ENCODE measurements around the gene MCTP1. TPM values are rescaled to one million over a fixed set of nuclear protein-coding genes. Genes with fewer than 3 reads are reported as not detected.

MCTP1 gene
- total RNA-seq, 1 donor from 2014 or later: 3.7 TPM

GRCh38 chr5:95093211-95093610 lies 191.7 kb downstream of the MCTP1 start:
- Mint-ChIP-seq H3K9me3 (peaks cover 11% of the 10 kb centered on the region), H3K4me1 (no peaks in the 10 kb centered on the region), H3K36me3 (peaks cover 2% of the 10 kb centered on the region), H3K4me3 (no peak overlapping the region), H3K27ac (no peak overlapping the region), H3K27me3 (ENCODE audit: insufficient read depth, low read depth) (no peaks in the 10 kb centered on the region)
- H3K9me3 ChIP-seq (ENCODE audit: low read depth): no peaks in the 10 kb centered on the region
- TF ChIP-seq EZH2phosphoT487 (IDR thresholded peaks at IDR 0.05) (no peak), CTCF (IDR thresholded peaks at IDR 0.05) (no peak), EZH2 (IDR thresholded peaks at IDR 0.05) (no peak)
- no peaks in the 10 kb centered on the region for H3K79me2 ChIP-seq (ENCODE audit: low read depth)
- H3K36me3 ChIP-seq: no peaks in the 10 kb centered on the region
- H3K27ac ChIP-seq: no peak overlapping the region
- H3K4me3 ChIP-seq: no peak overlapping the region
- DNase-seq (ENCODE audit: low spot score): no peak
- no peak overlapping the region for H2AFZ ChIP-seq (replicated peaks)
- no peaks in the 10 kb centered on the region for H3K27me3 ChIP-seq
- no peaks in the 10 kb centered on the region for H4K20me1 ChIP-seq (ENCODE audit: low read depth)
- H3F3A ChIP-seq (ENCODE audit: low read depth): no peaks in the 10 kb centered on the region
- H3K4me2 ChIP-seq: no peak overlapping the region
- no peak overlapping the region for H3K9ac ChIP-seq
- peaks cover 9% of the 10 kb centered on the region for H3K4me1 ChIP-seq

- Mint-ChIP-seq H3K4me1 (no peaks in the 10 kb centered on the region), H3K4me3 (no peak overlapping the region), H3K27me3 (ENCODE audit: insufficient read depth, low read depth) (no peaks in the 10 kb centered on the region)
These were observed 194.1 kb downstream of the MCTP1 start for GRCh38 chr5:95090774-95091173.

GRCh38 chr5:95087816-95088317 lies 197.0 kb downstream of the MCTP1 start:
- no peaks in the 10 kb centered on the region for H3K27me3 Mint-ChIP-seq (ENCODE audit: insufficient read depth, low read depth)
- no peaks in the 10 kb centered on the region for H3K79me2 ChIP-seq (ENCODE audit: low read depth)
- H3F3A ChIP-seq (ENCODE audit: low read depth): no peaks in the 10 kb centered on the region
- no peak overlapping the region for H3K4me2 ChIP-seq
- H3K27ac Mint-ChIP-seq: no peak overlapping the region
- H3K36me3 ChIP-seq: no peaks in the 10 kb centered on the region
- no peaks in the 10 kb centered on the region for H4K20me1 ChIP-seq (ENCODE audit: low read depth)
- H3K9me3 ChIP-seq (ENCODE audit: low read depth): no peaks in the 10 kb centered on the region
- no peak for DNase-seq (ENCODE audit: low spot score)
- H3K36me3 Mint-ChIP-seq: no peaks in the 10 kb centered on the region
- no peak overlapping the region for H3K4me3 Mint-ChIP-seq
- H3K4me1 Mint-ChIP-seq: no peaks in the 10 kb centered on the region
- peaks cover 9% of the 10 kb centered on the region for H3K9me3 Mint-ChIP-seq
- no peaks in the 10 kb centered on the region for H3K4me1 ChIP-seq
- no peak for TF ChIP-seq EZH2phosphoT487 (IDR thresholded peaks at IDR 0.05)
- H3K9ac ChIP-seq: no peak overlapping the region
- no peak overlapping the region for H3K27ac ChIP-seq
- H2AFZ ChIP-seq (replicated peaks): no peak overlapping the region
- H3K4me3 ChIP-seq: no peak overlapping the region
- H3K27me3 ChIP-seq: no peaks in the 10 kb centered on the region

More at GRCh38 chr5:95090774-95091173, 194.1 kb downstream of the MCTP1 start:
- no peaks in the 10 kb centered on the region for H3K9me3 ChIP-seq (ENCODE audit: low read depth)
- no peak overlapping the region for H3K27ac ChIP-seq
- no peaks in the 10 kb centered on the region for H3K79me2 ChIP-seq (ENCODE audit: low read depth)
- Mint-ChIP-seq H3K9me3 (peaks cover 9% of the 10 kb centered on the region), H3K36me3 (peaks cover 2% of the 10 kb centered on the region), H3K27ac (no peak overlapping the region)
- no peak overlapping the region for H3K4me2 ChIP-seq
- H3K9ac ChIP-seq: no peak overlapping the region
- H3K36me3 ChIP-seq: no peaks in the 10 kb centered on the region
- H3K4me3 ChIP-seq: no peak overlapping the region
- TF ChIP-seq EZH2phosphoT487 (IDR thresholded peaks at IDR 0.05) (no peak), EZH2 (IDR thresholded peaks at IDR 0.05) (no peak), CTCF (IDR thresholded peaks at IDR 0.05) (no peak)
- H3F3A ChIP-seq (ENCODE audit: low read depth): no peaks in the 10 kb centered on the region
- H4K20me1 ChIP-seq (ENCODE audit: low read depth): no peaks in the 10 kb centered on the region
- H3K27me3 ChIP-seq: no peaks in the 10 kb centered on the region
- H2AFZ ChIP-seq (replicated peaks): no peak overlapping the region
- peaks cover 9% of the 10 kb centered on the region for H3K4me1 ChIP-seq
- no peak for DNase-seq (ENCODE audit: low spot score)

- Histone ChIP-seq H3F3A (ENCODE audit: low read depth) (no peaks in the 10 kb centered on the region), H3K36me3 (no peaks in the 10 kb centered on the region), H3K4me3 (no peak overlapping the region), H3K4me2 (no peak overlapping the region), H3K9me3 (ENCODE audit: low read depth) (no peaks in the 10 kb centered on the region), H3K79me2 (ENCODE audit: low read depth) (no peaks in the 10 kb centered on the region), H4K20me1 (ENCODE audit: low read depth) (no peaks in the 10 kb centered on the region), H3K9ac (no peak overlapping the region), H3K27me3 (no peaks in the 10 kb centered on the region), H3K27ac (no peak overlapping the region), H2AFZ (replicated peaks) (no peak overlapping the region), H3K4me1 (peaks cover 1% of the 10 kb centered on the region)
- Mint-ChIP-seq H3K4me3 (no peak overlapping the region), H3K27me3 (ENCODE audit: insufficient read depth, low read depth) (no peaks in the 10 kb centered on the region), H3K4me1 (peaks cover under 1% of the 10 kb centered on the region), H3K9me3 (peaks cover 9% of the 10 kb centered on the region), H3K27ac (no peak overlapping the region), H3K36me3 (no peaks in the 10 kb centered on the region)
- DNase-seq (ENCODE audit: low spot score): no peak
- TF ChIP-seq EZH2phosphoT487 (IDR thresholded peaks at IDR 0.05) (no peak), EZH2 (IDR thresholded peaks at IDR 0.05) (no peak)
These were observed 197.7 kb downstream of the MCTP1 start for GRCh38 chr5:95086927-95087815.

Measured in neural progenitor cell (in vitro differentiated cells).